NT2/D1 (cell line): ENCODE results near the gene FOXL2.

ENCODE experiments used
- DNase-seq: peaks from one replicate; pipeline ENCODE4 v3.0.0-alpha.2; 2011; ENCODE audit warnings: low read depth, low spot score
- H3K27me3 ChIP-seq: 2 replicates; pipeline ENCODE4 v1.6.0; 2011; ENCODE audit warnings: mild to moderate bottlenecking; ENCODE audit not compliant: insufficient read length, insufficient read depth
- H3K36me3 ChIP-seq: 2 replicates; pipeline ENCODE4 v1.6.1; 2011; ENCODE audit warnings: mild to moderate bottlenecking, low read length, mixed read lengths; ENCODE audit not compliant: insufficient read depth, insufficient read length
- H3K4me1 ChIP-seq: 2 replicates; pipeline ENCODE4 v1.5.1; 2011; ENCODE audit not compliant: insufficient read depth, insufficient read length
- H3K4me3 ChIP-seq: 2 replicates; pipeline ENCODE4 v1.5.1; 2011; ENCODE audit warnings: low read depth; ENCODE audit not compliant: insufficient read length
- H3K9ac ChIP-seq: 2 replicates; pipeline ENCODE4 v1.6.0; 2011; ENCODE audit warnings: low read depth; ENCODE audit not compliant: insufficient read length
- H3K9me3 ChIP-seq: 2 replicates; pipeline ENCODE4 v1.5.1; 2011; ENCODE audit warnings: mild to moderate bottlenecking, low read length; ENCODE audit not compliant: insufficient read depth
- SUZ12 ChIP-seq: IDR thresholded peaks from 2 replicates; pipeline ENCODE4 v1.6.1; 2011; ENCODE audit not compliant: insufficient read length, insufficient read depth; ENCODE audit errors: extremely low read depth
- YY1 ChIP-seq: IDR thresholded peaks from 2 replicates; pipeline ENCODE4 v1.6.1; 2011; ENCODE audit not compliant: insufficient read length, insufficient read depth
- ZNF274 ChIP-seq: IDR thresholded peaks from 2 replicates; pipeline ENCODE4 v1.6.1; 2011; ENCODE audit warnings: mild to moderate bottlenecking, low read depth, low read length

Gene FOXL2

GRCh38 chr3:138946663-138947494 lies at the start of gene FOXL2, which contains the start of gene FOXL2NB:
TSS of gene FOXL2 (minus strand) at chr3:138947137. CDS start at chr3:138946722, 415 bp downstream.
TSS of gene FOXL2NB (plus strand) at chr3:138947217. CDS start at chr3:138947365, 148 bp downstream.
- peak within 1 kb of the TSS; percentile 49 for H3K4me3 ChIP-seq
- H3K9ac ChIP-seq, result peak within 1 kb of the TSS; percentile 72
- peaks cover 100% of the 10 kb centered on the region for H3K27me3 ChIP-seq
- H3K36me3 ChIP-seq, result no peaks in the 10 kb centered on the region
- no peaks in the 10 kb centered on the region; the same call in 1 of the 2 replicates for H3K9me3 ChIP-seq
- DNase-seq, result no peak
- TF ChIP-seq YY1 (no peak), SUZ12 (no peak), ZNF274 (no peak)
- H3K4me1 ChIP-seq, result peaks cover 8% of the 10 kb centered on the region

GRCh38 chr3:138995706-138996105 lies 48.8 kb upstream of the FOXL2 start:
- H3K4me3 ChIP-seq, result no peak overlapping the region
- no peaks in the 10 kb centered on the region for H3K4me1 ChIP-seq
- no peaks in the 10 kb centered on the region for H3K36me3 ChIP-seq
- H3K9ac ChIP-seq, result no peak overlapping the region
- no peak for DNase-seq
- H3K9me3 ChIP-seq, result no peaks in the 10 kb centered on the region
- TF ChIP-seq YY1, result no peak
- TF ChIP-seq SUZ12, result no peak
- no peak for TF ChIP-seq ZNF274
- H3K27me3 ChIP-seq, result peaks cover 4% of the 10 kb centered on the region

GRCh38 chr3:138987181-138987580 lies 40.2 kb upstream of the FOXL2 start:
- DNase-seq, result no peak
- H3K27me3 ChIP-seq, result peaks cover 2% of the 10 kb centered on the region
- no peak for TF ChIP-seq YY1
- TF ChIP-seq SUZ12, result no peak
- TF ChIP-seq ZNF274, result no peak
- H3K36me3 ChIP-seq, result no peaks in the 10 kb centered on the region
- H3K4me3 ChIP-seq, result no peak overlapping the region
- H3K4me1 ChIP-seq, result no peaks in the 10 kb centered on the region
- H3K9ac ChIP-seq, result no peak overlapping the region
- no peaks in the 10 kb centered on the region for H3K9me3 ChIP-seq

GRCh38 chr3:138985932-138986331 lies 39.0 kb upstream of the FOXL2 start:
- DNase-seq, result no peak
- TF ChIP-seq SUZ12, result no peak
- no peak for TF ChIP-seq YY1
- no peak for TF ChIP-seq ZNF274
- Histone ChIP-seq H3K9me3 (no peaks in the 10 kb centered on the region), H3K9ac (no peak overlapping the region), H3K27me3 (no peaks in the 10 kb centered on the region), H3K36me3 (no peaks in the 10 kb centered on the region), H3K4me3 (no peak overlapping the region), H3K4me1 (no peaks in the 10 kb centered on the region)

GRCh38 chr3:138984816-138985215 lies 37.9 kb upstream of the FOXL2 start:
- Histone ChIP-seq H3K9ac (no peak overlapping the region), H3K9me3 (no peaks in the 10 kb centered on the region), H3K36me3 (no peaks in the 10 kb centered on the region), H3K27me3 (no peaks in the 10 kb centered on the region), H3K4me3 (no peak overlapping the region), H3K4me1 (no peaks in the 10 kb centered on the region)
- TF ChIP-seq SUZ12 (no peak), YY1 (no peak), ZNF274 (no peak)
- DNase-seq, result no peak

GRCh38 chr3:138976047-138976446 lies 29.1 kb upstream of the FOXL2 start:
- Histone ChIP-seq H3K9me3 (no peaks in the 10 kb centered on the region), H3K9ac (no peak overlapping the region), H3K27me3 (peaks cover 2% of the 10 kb centered on the region), H3K4me1 (peaks cover 3% of the 10 kb centered on the region), H3K36me3 (no peaks in the 10 kb centered on the region), H3K4me3 (no peak overlapping the region)
- no peak for DNase-seq
- TF ChIP-seq YY1 (no peak), SUZ12 (no peak), ZNF274 (no peak)

GRCh38 chr3:138975351-138975750 lies 28.4 kb upstream of the FOXL2 start:
- no peak for TF ChIP-seq ZNF274
- no peak for TF ChIP-seq SUZ12
- no peak for TF ChIP-seq YY1
- H3K4me1 ChIP-seq, result peaks cover 3% of the 10 kb centered on the region
- H3K9me3 ChIP-seq, result no peaks in the 10 kb centered on the region
- no peak for DNase-seq
- H3K4me3 ChIP-seq, result no peak overlapping the region
- H3K36me3 ChIP-seq, result no peaks in the 10 kb centered on the region
- peaks cover 2% of the 10 kb centered on the region for H3K27me3 ChIP-seq
- no peak overlapping the region for H3K9ac ChIP-seq
